BLaER1 treated with 17β-estradiol and CSF1 and Interleukin-3, amounts not matched to agents 10 nM and 100 nM (cell line): Measurements from ENCODE around the gene DPEP1.

Experiments used
- H3K27ac ChIP-seq, 11 experiments: shearing (Covaris generic); formaldehyde crosslinking; 2 replicates each; pipeline ENCODE4 v1.8.1; 2022
- H3K27me3 ChIP-seq, 11 experiments: shearing (Covaris generic); formaldehyde crosslinking; 2 replicates each; pipeline ENCODE4 v1.8.1; 2022
- H3K36me3 ChIP-seq, 11 experiments: shearing (Covaris generic); formaldehyde crosslinking; 2 replicates each; pipeline ENCODE4 v1.8.1; 2022
- H3K4me1 ChIP-seq, 10 experiments: shearing (Covaris generic); formaldehyde crosslinking; 2 replicates each; pipeline ENCODE4 v1.8.1; 2022
- H3K4me2 ChIP-seq, 11 experiments: shearing (Covaris generic); formaldehyde crosslinking; 2 replicates each; pipeline ENCODE4 v1.8.1; 2022
- H3K4me3 ChIP-seq, 10 experiments: shearing (Covaris generic); formaldehyde crosslinking; 2 replicates each; pipeline ENCODE4 v1.8.1; 2022
- H3K9ac ChIP-seq, 11 experiments: shearing (Covaris generic); formaldehyde crosslinking; 2 replicates each; pipeline ENCODE4 v1.8.1; 2022
- H3K9me3 ChIP-seq, 11 experiments: shearing (Covaris generic); formaldehyde crosslinking; replicated peaks in 1 of 11; 2 replicates each; pipeline ENCODE4 v1.8.1; 2022
- H4K20me1 ChIP-seq, 11 experiments: shearing (Covaris generic); formaldehyde crosslinking; 2 replicates each; pipeline ENCODE4 v1.8.1; 2022
- Cebpa-rat ChIP-seq, 11 experiments: shearing (Covaris generic); IDR thresholded peaks; 2 replicates each; pipeline ENCODE4 v1.8.1; 2022

The DPEP1 gene

GRCh38 chr16:89615176-89615575, 1.7 kb downstream of the DPEP1 start:
- Histone ChIP-seq H3K9me3 (no peaks in the 10 kb centered on the region), H3K9ac (peak overlapping the region in 3 of 11 experiments; percentile 9 to 44 (median 25); a peak in 2 of 22 replicates), H3K4me3 (no peak overlapping the region; a peak in 1 of 20 replicates), H3K4me2 (peak overlapping the region in 8 of 11 experiments; percentile 48 to 98 (median 90); a peak in 15 of 22 replicates), H3K27ac (peak overlapping the region in 2 of 11 experiments; percentile 25 to 50; a peak in 2 of 22 replicates), H4K20me1 (peaks cover 0 to 14% (median 0%) of the 10 kb centered on the region in 11 experiments; a peak in 5 of 22 replicates), H3K36me3 (no peaks in the 10 kb centered on the region), H3K4me1 (peaks cover 30 to 90% (median 69%) of the 10 kb centered on the region in 10 experiments), H3K27me3 (peaks cover 0 to 29% (median 0%) of the 10 kb centered on the region in 11 experiments; a peak in 6 of 22 replicates)
- TF ChIP-seq Cebpa-rat (IDR thresholded peaks at IDR 0.05): no peak

- no peak overlapping the region for H3K4me3 ChIP-seq
- peaks cover 35 to 90% (median 73%) of the 10 kb centered on the region in 10 experiments for H3K4me1 ChIP-seq
- peaks cover 0 to 19% (median 0%) of the 10 kb centered on the region in 11 experiments; a peak in 5 of 22 replicates for H4K20me1 ChIP-seq
- H3K4me2 ChIP-seq: peak overlapping the region in 8 of 11 experiments; percentile 48 to 98 (median 90); a peak in 15 of 22 replicates
- H3K27me3 ChIP-seq: peaks cover 0 to 34% (median 0%) of the 10 kb centered on the region in 11 experiments; a peak in 6 of 22 replicates
- no peak for TF ChIP-seq Cebpa-rat (IDR thresholded peaks at IDR 0.05)
- no peaks in the 10 kb centered on the region for H3K36me3 ChIP-seq
- H3K27ac ChIP-seq: peak overlapping the region in 2 of 11 experiments; percentile 25 to 50; a peak in 2 of 22 replicates
- no peaks in the 10 kb centered on the region for H3K9me3 ChIP-seq
- peak overlapping the region in 4 of 11 experiments; percentile 9 to 44 (median 32); a peak in 2 of 22 replicates for H3K9ac ChIP-seq
These were observed 2.2 kb downstream of the DPEP1 start for GRCh38 chr16:89615596-89616090.

GRCh38 chr16:89616623-89617022, 3.2 kb downstream of the DPEP1 start:
- H3K4me2 ChIP-seq: peak overlapping the region; percentile 19 to 98 (median 85); a peak in 20 of 22 replicates
- peaks cover 36 to 90% (median 83%) of the 10 kb centered on the region in 10 experiments for H3K4me1 ChIP-seq
- H3K36me3 ChIP-seq: no peaks in the 10 kb centered on the region; a peak in 2 of 22 replicates
- H3K9me3 ChIP-seq: no peaks in the 10 kb centered on the region
- peak overlapping the region in 1 of 10 experiments; percentile 32; a peak in 1 of 20 replicates for H3K4me3 ChIP-seq
- peak overlapping the region in 4 of 11 experiments; percentile 6 to 75 (median 66); a peak in 9 of 22 replicates for H3K27ac ChIP-seq
- peaks cover 0 to 27% (median 0%) of the 10 kb centered on the region in 11 experiments; a peak in 5 of 22 replicates for H4K20me1 ChIP-seq
- TF ChIP-seq Cebpa-rat (IDR thresholded peaks at IDR 0.05): no peak
- peak overlapping the region in 4 of 11 experiments; percentile 39 to 64 (median 51); a peak in 7 of 22 replicates for H3K9ac ChIP-seq
- peaks cover 0 to 35% (median 0%) of the 10 kb centered on the region in 11 experiments; a peak in 6 of 22 replicates for H3K27me3 ChIP-seq

- Histone ChIP-seq H4K20me1 (peaks cover 0 to 31% (median 0%) of the 10 kb centered on the region in 11 experiments; a peak in 5 of 22 replicates), H3K4me1 (peaks cover 36 to 91% (median 86%) of the 10 kb centered on the region in 10 experiments), H3K9ac (peak overlapping the region in 4 of 11 experiments; percentile 39 to 64 (median 51); a peak in 6 of 22 replicates), H3K9me3 (no peaks in the 10 kb centered on the region), H3K36me3 (no peaks in the 10 kb centered on the region; a peak in 3 of 22 replicates), H3K27ac (peak overlapping the region in 4 of 11 experiments; percentile 6 to 75 (median 66); a peak in 9 of 22 replicates), H3K4me2 (peak overlapping the region; percentile 19 to 98 (median 85); a peak in 19 of 22 replicates), H3K4me3 (no peak overlapping the region), H3K27me3 (peaks cover 0 to 35% (median 0%) of the 10 kb centered on the region in 11 experiments; a peak in 6 of 22 replicates)
- no peak for TF ChIP-seq Cebpa-rat (IDR thresholded peaks at IDR 0.05)
These were observed 3.6 kb downstream of the DPEP1 start for GRCh38 chr16:89617036-89617435.

GRCh38 chr16:89618109-89618998, 4.9 kb downstream of the DPEP1 start:
- H3K36me3 ChIP-seq: no peaks in the 10 kb centered on the region; a peak in 3 of 22 replicates
- H3K27me3 ChIP-seq: peaks cover 0 to 35% (median 0%) of the 10 kb centered on the region in 11 experiments; a peak in 6 of 22 replicates
- peak overlapping the region; percentile 18 to 98 (median 74); a peak in 20 of 22 replicates for H3K4me2 ChIP-seq
- peaks cover 28 to 88% (median 78%) of the 10 kb centered on the region in 10 experiments for H3K4me1 ChIP-seq
- peak overlapping the region in 4 of 11 experiments; percentile 17 to 40 (median 32); a peak in 4 of 22 replicates for H3K27ac ChIP-seq
- TF ChIP-seq Cebpa-rat (IDR thresholded peaks at IDR 0.05): peak in 4 of 11 experiments; percentile 11 to 76 (median 36); a peak in 4 of 22 replicates
- H3K9ac ChIP-seq: peak overlapping the region in 1 of 11 experiments; percentile 56; a peak in 2 of 22 replicates
- no peak overlapping the region for H3K4me3 ChIP-seq
- peaks cover 0 to 31% (median 0%) of the 10 kb centered on the region in 11 experiments; a peak in 5 of 22 replicates for H4K20me1 ChIP-seq
- H3K9me3 ChIP-seq: no peaks in the 10 kb centered on the region

- TF ChIP-seq Cebpa-rat (IDR thresholded peaks at IDR 0.05): no peak
These were observed 6.4 kb downstream of the DPEP1 start for GRCh38 chr16:89619840-89620239.

GRCh38 chr16:89620406-89620841, 7.0 kb downstream of the DPEP1 start:
- no peak for TF ChIP-seq Cebpa-rat (IDR thresholded peaks at IDR 0.05)
- peak overlapping the region; percentile 35 to 88 (median 71) for H3K4me2 ChIP-seq
- 0 out of 20 replicates have a peak overlapping the region, but pooled peaks of 2 of the 10 experiments have one; percentile 2 to 22 for H3K4me3 ChIP-seq
- peaks cover 20 to 76% (median 59%) of the 10 kb centered on the region in 10 experiments for H3K4me1 ChIP-seq
- H3K27me3 ChIP-seq: peaks cover 0 to 21% (median 0%) of the 10 kb centered on the region in 11 experiments; a peak in 5 of 22 replicates
- peaks cover 0 to 31% (median 0%) of the 10 kb centered on the region in 11 experiments; a peak in 5 of 22 replicates for H4K20me1 ChIP-seq
- H3K36me3 ChIP-seq: peaks cover 0 to under 1% (median 0%) of the 10 kb centered on the region in 11 experiments; a peak in 3 of 22 replicates
- peak overlapping the region in 4 of 11 experiments; percentile 41 to 60 (median 46); a peak in 7 of 22 replicates for H3K27ac ChIP-seq
- H3K9me3 ChIP-seq: no peaks in the 10 kb centered on the region
- H3K9ac ChIP-seq: peak overlapping the region in 8 of 11 experiments; percentile 2 to 64 (median 37); a peak in 11 of 22 replicates

More at GRCh38 chr16:89619840-89620239, 6.4 kb downstream of the DPEP1 start:
- Histone ChIP-seq H3K4me3 (no peak overlapping the region), H3K4me1 (peaks cover 20 to 82% (median 65%) of the 10 kb centered on the region in 10 experiments), H3K9ac (peak overlapping the region in 6 of 11 experiments; percentile 2 to 64 (median 47); a peak in 5 of 22 replicates), H3K36me3 (no peaks in the 10 kb centered on the region; a peak in 3 of 22 replicates), H3K9me3 (no peaks in the 10 kb centered on the region), H4K20me1 (peaks cover 0 to 31% (median 0%) of the 10 kb centered on the region in 11 experiments; a peak in 5 of 22 replicates), H3K27ac (peak overlapping the region in 4 of 11 experiments; percentile 27 to 48 (median 42); a peak in 6 of 22 replicates), H3K27me3 (peaks cover 0 to 22% (median 0%) of the 10 kb centered on the region in 11 experiments; a peak in 5 of 22 replicates), H3K4me2 (peak overlapping the region; percentile 35 to 88 (median 71); a peak in 21 of 22 replicates)
